A549 (cell line): ENCODE measurements around the gene PCNX2.

Experiments used
- CTCF ChIP-seq: fragments of >200 bp; sonication (Bioruptor Twin); formaldehyde crosslinking; IDR thresholded peaks from 3 replicates; pipeline ENCODE4 v1.5.1; 2016
- ELK1 ChIP-seq: fragments of 150-350 bp; IDR thresholded peaks from 2 replicates; pipeline ENCODE4 v1.6.1; 2014; ENCODE audit warnings: low read depth, mild to moderate bottlenecking, low read length
- TF ChIP-seq, protein P1 (sequence below): fragments of 250-450 bp; sonication (Bioruptor Pico); IDR thresholded peaks from 2 replicates; pipeline ENCODE4 v1.5.0; 2021; ENCODE audit warnings: mild to moderate bottlenecking, moderate library complexity, borderline replicate concordance

DNA sequence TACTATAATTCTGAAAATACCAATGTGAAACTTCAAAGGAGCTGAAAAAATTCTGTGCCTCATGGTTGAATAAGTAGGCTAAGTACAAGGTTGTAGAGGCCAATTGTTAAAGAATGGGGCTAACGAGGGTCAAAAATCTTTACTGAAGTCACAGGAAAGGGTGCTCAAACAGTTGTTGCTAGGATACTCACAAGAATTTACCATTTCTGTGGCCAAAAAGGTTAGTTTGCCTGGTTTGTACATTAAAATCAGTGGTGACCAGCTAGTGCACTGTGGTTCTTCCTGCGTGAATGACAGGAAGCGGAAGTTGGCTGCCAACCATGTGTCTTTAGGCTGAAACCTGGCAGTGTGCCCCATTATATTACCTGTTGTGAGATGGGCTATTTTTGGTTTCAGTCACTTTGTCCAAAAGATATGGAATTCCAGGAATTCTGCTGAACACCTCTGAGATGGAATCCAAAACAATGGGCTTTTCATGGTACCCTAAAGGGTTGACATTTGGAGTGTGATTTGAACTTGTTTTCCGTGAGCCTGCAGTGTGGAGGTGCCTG, 45.5 kb upstream of the PCNX2 start:
- no peak for TF ChIP-seq CTCF
- TF ChIP-seq, protein P1, sequence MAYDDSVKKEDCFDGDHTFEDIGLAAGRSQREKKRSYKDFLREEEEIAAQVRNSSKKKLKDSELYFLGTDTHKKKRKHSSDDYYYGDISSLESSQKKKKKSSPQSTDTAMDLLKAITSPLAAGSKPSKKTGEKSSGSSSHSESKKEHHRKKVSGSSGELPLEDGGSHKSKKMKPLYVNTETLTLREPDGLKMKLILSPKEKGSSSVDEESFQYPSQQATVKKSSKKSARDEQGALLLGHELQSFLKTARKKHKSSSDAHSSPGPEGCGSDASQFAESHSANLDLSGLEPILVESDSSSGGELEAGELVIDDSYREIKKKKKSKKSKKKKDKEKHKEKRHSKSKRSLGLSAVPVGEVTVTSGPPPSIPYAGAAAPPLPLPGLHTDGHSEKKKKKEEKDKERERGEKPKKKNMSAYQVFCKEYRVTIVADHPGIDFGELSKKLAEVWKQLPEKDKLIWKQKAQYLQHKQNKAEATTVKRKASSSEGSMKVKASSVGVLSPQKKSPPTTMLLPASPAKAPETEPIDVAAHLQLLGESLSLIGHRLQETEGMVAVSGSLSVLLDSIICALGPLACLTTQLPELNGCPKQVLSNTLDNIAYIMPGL (CRISPR knock-in tag) = no peak
- no peak for TF ChIP-seq ELK1
